Astrocyte (in vitro differentiated cells and primary cell): ENCODE results near the gene IFT80. TPM values are rescaled to one million over a fixed set of nuclear protein-coding genes. Genes with fewer than 3 reads are reported as not detected.

Source experiments
- DNase-seq: peaks from one replicate; pipeline ENCODE4 v3.0.0-alpha.2; 2010; ENCODE audit warnings: low read depth
- FAIRE-seq: peaks from 2 replicates; lab custom pipeline; 2011; peaks lifted over from hg19 to GRCh38; lab: Jason Lieb, UNC
- H2AFZ ChIP-seq: 2 replicates; pipeline ENCODE4 v1.6.0; 2012; ENCODE audit warnings: low read depth, low read length, inconsistent platforms
- H3K27ac ChIP-seq: 2 replicates; pipeline ENCODE4 v1.5.1; 2011; ENCODE audit warnings: low read depth, low read length, inconsistent platforms
- H3K27me3 ChIP-seq: 2 replicates; pipeline ENCODE4 v1.6.0; 2011; ENCODE audit warnings: low read length, inconsistent platforms; ENCODE audit not compliant: insufficient read depth
- H3K36me3 ChIP-seq: 2 replicates; pipeline ENCODE4 v1.5.1; 2011; ENCODE audit warnings: low read length, inconsistent platforms; ENCODE audit not compliant: insufficient read depth
- H3K4me1 ChIP-seq: 2 replicates; pipeline ENCODE4 v1.5.1; 2011; ENCODE audit warnings: low read length, inconsistent platforms; ENCODE audit not compliant: insufficient read depth
- H3K4me2 ChIP-seq: 2 replicates; pipeline ENCODE4 v1.6.0; 2012; ENCODE audit warnings: low read length, inconsistent platforms
- H3K4me3 ChIP-seq: 2 replicates; pipeline ENCODE4 v1.5.1; 2011; ENCODE audit warnings: low read depth, mild to moderate bottlenecking, low read length, inconsistent platforms; ENCODE audit not compliant: insufficient read depth
- H3K79me2 ChIP-seq: 2 replicates; pipeline ENCODE4 v1.6.0; 2012; ENCODE audit warnings: mild to moderate bottlenecking, low read length, inconsistent platforms; ENCODE audit not compliant: insufficient read depth
- H3K9ac ChIP-seq: 2 replicates; pipeline ENCODE4 v1.6.0; 2012; ENCODE audit warnings: mild to moderate bottlenecking, low read length, inconsistent platforms
- H3K9me3 ChIP-seq: 2 replicates; pipeline ENCODE4 v1.5.1; 2012; ENCODE audit warnings: low read depth, mild to moderate bottlenecking, low read length, inconsistent platforms; ENCODE audit not compliant: insufficient read depth
- H4K20me1 ChIP-seq: 2 replicates; pipeline ENCODE4 v1.6.0; 2012; ENCODE audit warnings: low read length, inconsistent platforms; ENCODE audit not compliant: insufficient read depth
- H3K27ac Mint-ChIP-seq: one replicate; pipeline ENCODE4 v1.8.0; 2021; ENCODE audit warnings: mild to moderate bottlenecking, mixed read lengths; ENCODE audit not compliant: unreplicated experiment
- H3K27me3 Mint-ChIP-seq: one replicate; pipeline ENCODE4 v1.8.0; 2021; ENCODE audit warnings: low read depth, mixed read lengths; ENCODE audit not compliant: unreplicated experiment
- H3K36me3 Mint-ChIP-seq: one replicate; pipeline ENCODE4 v1.8.0; 2021; ENCODE audit warnings: low read depth, mixed read lengths; ENCODE audit not compliant: unreplicated experiment
- H3K4me1 Mint-ChIP-seq: one replicate; pipeline ENCODE4 v1.8.0; 2021; ENCODE audit warnings: low read depth, mixed read lengths; ENCODE audit not compliant: unreplicated experiment
- H3K4me3 Mint-ChIP-seq: one replicate; pipeline ENCODE4 v1.8.0; 2021; ENCODE audit warnings: mild to moderate bottlenecking, moderate library complexity, mixed read lengths; ENCODE audit not compliant: unreplicated experiment
- H3K9me3 Mint-ChIP-seq: one replicate; pipeline ENCODE4 v1.8.0; 2021; ENCODE audit warnings: mild to moderate bottlenecking, mixed read lengths; ENCODE audit not compliant: unreplicated experiment
- EZH2 ChIP-seq: IDR thresholded peaks from 2 replicates; pipeline ENCODE4 v1.6.1; 2012; ENCODE audit warnings: mild to moderate bottlenecking, low read length, inconsistent platforms; ENCODE audit not compliant: insufficient read depth
- total RNA-seq: library from RNA; stranded (reverse); gene quantifications from 2 replicates; pipeline ENCODE4 v1.2.1, GENCODE V29; 2021
- TF ChIP-seq, protein P1 (sequence below): IDR thresholded peaks from 2 replicates; pipeline ENCODE4 v1.5.1; 2011; ENCODE audit warnings: low read depth, mild to moderate bottlenecking, inconsistent platforms, low read length, moderate library complexity; ENCODE audit not compliant: insufficient read depth

IFT80 gene
- total RNA-seq, 1 donor from 2014 or later, result 27.3 TPM

DNA sequence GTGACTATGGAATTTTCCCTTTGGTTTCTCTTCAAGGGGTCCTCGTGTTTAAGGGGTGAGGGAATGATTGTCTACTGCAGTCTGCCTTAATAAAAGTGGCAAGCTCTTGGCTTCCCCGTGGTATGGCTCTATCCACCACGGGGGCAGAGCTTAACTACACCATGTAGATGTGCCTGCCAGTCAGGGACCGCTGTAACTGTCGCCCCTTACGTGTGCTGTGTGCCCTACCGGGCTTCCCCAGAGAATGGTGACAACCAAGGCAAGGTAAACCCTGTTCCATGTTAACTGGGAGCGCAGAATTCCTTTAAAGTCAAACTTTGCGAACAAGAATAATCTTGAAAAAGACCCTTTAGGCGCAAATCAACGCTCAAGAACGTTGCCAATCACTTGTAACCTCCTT lies 174.8 kb downstream of the IFT80 start:
- DNase-seq (no peak), FAIRE-seq (no peak)
- H3K36me3 Mint-ChIP-seq, result no peaks in the 10 kb centered on the region
- Histone ChIP-seq H3K36me3 (no peaks in the 10 kb centered on the region), H3K79me2 (no peaks in the 10 kb centered on the region), H2AFZ (no peak overlapping the region), H3K9me3 (no peaks in the 10 kb centered on the region), H4K20me1 (no peaks in the 10 kb centered on the region), H3K27ac (no peak overlapping the region), H3K9ac (no peak overlapping the region), H3K4me3 (no peak overlapping the region), H3K4me2 (peak overlapping the region; percentile 94), H3K27me3 (peaks cover 49% of the 10 kb centered on the region), H3K4me1 (peaks cover 16% of the 10 kb centered on the region)
- TF ChIP-seq, protein P1, sequence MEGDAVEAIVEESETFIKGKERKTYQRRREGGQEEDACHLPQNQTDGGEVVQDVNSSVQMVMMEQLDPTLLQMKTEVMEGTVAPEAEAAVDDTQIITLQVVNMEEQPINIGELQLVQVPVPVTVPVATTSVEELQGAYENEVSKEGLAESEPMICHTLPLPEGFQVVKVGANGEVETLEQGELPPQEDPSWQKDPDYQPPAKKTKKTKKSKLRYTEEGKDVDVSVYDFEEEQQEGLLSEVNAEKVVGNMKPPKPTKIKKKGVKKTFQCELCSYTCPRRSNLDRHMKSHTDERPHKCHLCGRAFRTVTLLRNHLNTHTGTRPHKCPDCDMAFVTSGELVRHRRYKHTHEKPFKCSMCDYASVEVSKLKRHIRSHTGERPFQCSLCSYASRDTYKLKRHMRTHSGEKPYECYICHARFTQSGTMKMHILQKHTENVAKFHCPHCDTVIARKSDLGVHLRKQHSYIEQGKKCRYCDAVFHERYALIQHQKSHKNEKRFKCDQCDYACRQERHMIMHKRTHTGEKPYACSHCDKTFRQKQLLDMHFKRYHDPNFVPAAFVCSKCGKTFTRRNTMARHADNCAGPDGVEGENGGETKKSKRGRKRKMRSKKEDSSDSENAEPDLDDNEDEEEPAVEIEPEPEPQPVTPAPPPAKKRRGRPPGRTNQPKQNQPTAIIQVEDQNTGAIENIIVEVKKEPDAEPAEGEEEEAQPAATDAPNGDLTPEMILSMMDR, result no peak
- no peak for TF ChIP-seq EZH2
- H3K27ac Mint-ChIP-seq, result no peak overlapping the region
- H3K9me3 Mint-ChIP-seq, result no peaks in the 10 kb centered on the region
- H3K27me3 Mint-ChIP-seq, result peaks cover 24% of the 10 kb centered on the region
- H3K4me3 Mint-ChIP-seq, result peak overlapping the region; percentile 84
- H3K4me1 Mint-ChIP-seq, result peaks cover 3% of the 10 kb centered on the region

DNA sequence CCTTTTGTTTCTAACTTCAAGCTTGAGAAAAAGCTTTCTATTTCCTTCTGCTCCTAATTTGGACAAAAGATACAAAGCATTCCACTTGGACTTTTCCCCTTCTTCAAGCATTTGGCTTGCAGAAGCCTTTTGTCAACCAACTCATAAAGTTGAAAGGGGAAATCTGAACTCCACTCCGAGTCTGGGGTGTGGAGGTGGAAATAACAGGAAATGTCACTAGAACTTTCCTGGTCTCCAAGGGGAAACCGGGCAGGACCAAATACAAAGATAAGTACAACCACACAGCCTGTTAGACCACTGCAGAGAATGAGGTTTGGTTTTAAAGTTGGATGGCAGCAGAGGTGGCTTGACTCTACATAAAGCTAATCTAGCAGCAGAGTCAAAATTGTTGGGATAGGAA lies 178.0 kb downstream of the IFT80 start:
- H3K4me1 Mint-ChIP-seq, result peaks cover 3% of the 10 kb centered on the region
- peaks cover 17% of the 10 kb centered on the region for H3K27me3 Mint-ChIP-seq
- no peak for FAIRE-seq

DNA sequence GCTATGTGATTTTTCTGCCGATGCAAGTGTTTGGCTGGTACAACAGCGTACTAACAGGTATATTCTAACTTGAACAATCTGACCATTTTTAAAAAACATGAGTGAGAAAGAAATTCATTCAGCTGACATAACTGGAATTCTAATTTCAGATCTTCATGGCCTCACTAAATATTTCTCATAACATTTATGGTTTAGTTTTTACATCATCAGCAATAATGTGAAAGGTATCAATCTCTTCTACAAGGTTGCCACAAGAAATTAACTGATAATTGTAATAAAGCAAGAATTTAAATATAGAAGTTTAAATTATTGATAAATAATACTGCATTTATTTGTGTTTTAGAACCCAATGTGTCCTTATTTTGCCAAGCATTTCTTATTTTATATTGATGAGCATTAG lies 179.0 kb downstream of the IFT80 start:
- Mint-ChIP-seq H3K27ac (no peak overlapping the region), H3K4me1 (peaks cover 3% of the 10 kb centered on the region), H3K4me3 (no peak overlapping the region), H3K9me3 (no peaks in the 10 kb centered on the region), H3K27me3 (peaks cover 17% of the 10 kb centered on the region), H3K36me3 (no peaks in the 10 kb centered on the region)
- Histone ChIP-seq H4K20me1 (no peaks in the 10 kb centered on the region), H2AFZ (no peak overlapping the region), H3K27ac (no peak overlapping the region), H3K4me3 (no peak overlapping the region), H3K4me2 (no peak overlapping the region), H3K9me3 (no peaks in the 10 kb centered on the region), H3K79me2 (no peaks in the 10 kb centered on the region), H3K27me3 (peaks cover 36% of the 10 kb centered on the region), H3K36me3 (no peaks in the 10 kb centered on the region), H3K4me1 (peaks cover 8% of the 10 kb centered on the region), H3K9ac (no peak overlapping the region)
- FAIRE-seq, result no peak
- no peak for DNase-seq
- TF ChIP-seq, protein P1, result no peak
- TF ChIP-seq EZH2, result no peak

More for the DNA sequence above, 178.0 kb downstream of the IFT80 start:
- Histone ChIP-seq H3K4me2 (no peak overlapping the region), H3K36me3 (no peaks in the 10 kb centered on the region), H3K4me1 (peaks cover 9% of the 10 kb centered on the region), H3K9me3 (no peaks in the 10 kb centered on the region), H3K27me3 (peaks cover 39% of the 10 kb centered on the region), H3K9ac (no peak overlapping the region), H4K20me1 (no peaks in the 10 kb centered on the region), H2AFZ (no peak overlapping the region), H3K4me3 (no peak overlapping the region), H3K27ac (no peak overlapping the region), H3K79me2 (no peaks in the 10 kb centered on the region)
- Mint-ChIP-seq H3K36me3 (no peaks in the 10 kb centered on the region), H3K27ac (no peak overlapping the region), H3K9me3 (no peaks in the 10 kb centered on the region), H3K4me3 (no peak overlapping the region)
- no peak for DNase-seq
- no peak for TF ChIP-seq EZH2
- TF ChIP-seq, protein P1, result no peak
